Esophagus squamous epithelium (tissue), 5 donors: Measurements from ENCODE around the gene EPB41L2. TPM values are rescaled to one million over a fixed set of nuclear protein-coding genes. Genes with fewer than 3 reads are reported as not detected.

Experiments
- DNase-seq: peaks from one replicate; lab custom pipeline; 2025; lab: John Stamatoyannopoulos, UW
- H3K27ac ChIP-seq, 4 donors: fragments of 200-600 bp; sonication (generic); one replicate each; pipeline ENCODE4 v1.5.1; 2016 to 2019; ENCODE audit warnings: mild to moderate bottlenecking in 1 of 4
- H3K27me3 ChIP-seq, 4 donors: fragments of 200-600 bp; sonication (generic); 1 replicate in 3 of 4; 2 replicates in 1 of 4; pipeline versions ENCODE4 v1.5.1 to v1.6.0; 2017 to 2021; ENCODE audit warnings: antibody characterized with exemption in 1 of 4
- H3K36me3 ChIP-seq, 3 donors: fragments of 200-600 bp; sonication (generic); one replicate each; pipeline ENCODE4 v1.5.1; 2016 to 2019
- H3K4me1 ChIP-seq, 3 donors: fragments of 200-600 bp; sonication (generic); one replicate each; pipeline ENCODE4 v1.5.1; 2017 to 2019
- H3K4me3 ChIP-seq, 4 donors: fragments of 200-600 bp; sonication (generic); 1 replicate in 3 of 4; 2 replicates in 1 of 4; pipeline ENCODE4 v1.5.1; 2016 to 2019; ENCODE audit warnings: mild to moderate bottlenecking in 2 of 4, moderate library complexity in 1 of 4
- H3K9me3 ChIP-seq, 3 donors: fragments of 200-600 bp; sonication (generic); one replicate each; pipeline ENCODE4 v1.5.1; 2016 to 2019
- CTCF ChIP-seq, 6 experiments: fragments of 450-650 bp in 4 of 6; fragments of 200-600 bp in 2 of 6; sonication (generic) in 2 of 6; IDR thresholded peaks; one replicate each; pipeline ENCODE4 v1.5.1; 2016 to 2019; ENCODE audit warnings: antibody characterized with exemption in 6 of 6, mild to moderate bottlenecking in 4 of 6, moderate library complexity in 4 of 6
- POLR2A ChIP-seq, 4 donors: fragments of 450-650 bp; IDR thresholded peaks; one replicate each; pipeline ENCODE4 v1.6.1; 2017; ENCODE audit warnings: antibody characterized with exemption in 4 of 4, mild to moderate bottlenecking in 4 of 4, moderate library complexity in 3 of 4
- WGBS, 2 donors: methylation state at CpG; one replicate each; pipeline ENCODE4 v1.1.5; 2018; 5-methylcytosine and 5-hydroxymethylcytosine counted together
- intact Hi-C: fragments of 100-400 bp; cut with DNase I; formaldehyde crosslinking; loops from one replicate; pipeline ENCODE4 v1.15.0; 2022
- total RNA-seq, 4 donors: library from RNA; depleted of rRNA; stranded (reverse); fragments of >200 nt; gene quantifications; one replicate each; pipeline ENCODE4 v1.1.0, GENCODE V29; 2016
- donor health status: DM: yes; HTN: yes; CAD: no.

The EPB41L2 gene
- total RNA-seq, 4 donors from 2014 or later: 6.2 to 58.0 (median 14.9) TPM

GRCh38 chr6:131058236-131058635 is 4.8 kb downstream of the EPB41L2 start:
- intact Hi-C loops: no loop called here
- no peak for DNase-seq
- no peaks in the 10 kb centered on the region for H3K27me3 ChIP-seq
- peaks cover 0 to 28% (median 0%) of the 10 kb centered on the region in 3 donors for H3K4me1 ChIP-seq
- no peak for TF ChIP-seq POLR2A (IDR thresholded peaks at IDR 0.05)
- TF ChIP-seq CTCF (IDR thresholded peaks at IDR 0.05): no peak
- no peak overlapping the region for H3K27ac ChIP-seq
- peaks cover 0 to 13% (median 0%) of the 10 kb centered on the region in 3 donors for H3K36me3 ChIP-seq
- H3K4me3 ChIP-seq: no peak overlapping the region
- H3K9me3 ChIP-seq: peaks cover 3 to 29% (median 23%) of the 10 kb centered on the region in 3 donors
- 68 to 91% methylated on average over 1 of the region's 1 CpG for WGBS, 2 donors

DNA sequence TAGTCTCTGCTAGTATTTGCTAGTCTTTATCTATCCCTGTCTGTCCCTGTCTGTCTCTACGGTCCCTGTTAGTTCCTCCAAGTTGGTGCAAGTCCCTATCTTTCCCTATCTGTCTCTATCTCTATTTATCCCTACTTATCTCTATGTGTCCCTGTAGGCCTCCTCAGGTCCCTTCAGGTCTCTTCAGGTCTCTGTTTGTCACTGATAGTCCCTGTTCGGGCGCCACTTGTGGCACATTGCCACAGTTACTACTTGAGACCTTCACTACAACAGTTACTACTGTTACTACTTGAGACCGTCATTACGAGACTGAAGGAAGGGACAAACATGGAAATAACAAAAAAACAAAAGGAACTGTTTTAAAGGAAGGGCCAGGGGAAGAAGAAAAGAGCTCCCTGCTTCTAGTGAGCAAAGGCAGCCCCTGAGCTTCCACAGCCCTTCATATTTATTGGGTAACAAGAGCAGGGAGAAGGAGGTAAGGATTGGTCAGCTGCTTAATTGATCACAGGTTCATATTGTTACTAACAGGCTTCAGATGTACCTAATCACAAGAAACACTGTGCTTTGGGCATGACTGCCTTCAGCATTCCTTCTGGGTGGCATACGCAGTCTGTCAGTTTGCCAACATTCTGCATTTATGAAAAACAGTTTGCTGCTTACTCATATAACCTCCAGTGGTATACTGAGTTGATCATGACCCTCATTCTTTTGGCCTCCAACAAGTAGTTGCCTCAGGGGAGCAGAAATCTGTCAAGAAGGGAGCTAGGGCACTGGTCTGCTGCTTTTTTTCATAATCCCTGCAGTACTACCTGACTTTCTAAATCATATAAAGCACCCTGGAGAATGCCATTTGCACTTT is 8.4 kb downstream of the EPB41L2 start:
- Histone ChIP-seq H3K9me3 (peaks cover 3 to 32% (median 23%) of the 10 kb centered on the region in 3 donors), H3K36me3 (peaks cover 0 to 13% (median 0%) of the 10 kb centered on the region in 3 donors), H3K27ac (no peak overlapping the region), H3K4me1 (no peaks in the 10 kb centered on the region), H3K27me3 (no peaks in the 10 kb centered on the region), H3K4me3 (no peak overlapping the region)
- TF ChIP-seq POLR2A (IDR thresholded peaks at IDR 0.05) (no peak), CTCF (IDR thresholded peaks at IDR 0.05) (no peak)
- intact Hi-C loops: no loop called here
- DNase-seq: no peak
- WGBS, 2 donors: 89 to 91% methylated on average over 5 to 6 of the region's 6 CpGs

GRCh38 chr6:131053546-131054240 is 9.4 kb downstream of the EPB41L2 start:
- intact Hi-C loops: no loop called here
- DNase-seq: no peak
- Histone ChIP-seq H3K4me1 (no peaks in the 10 kb centered on the region), H3K4me3 (no peak overlapping the region), H3K36me3 (peaks cover 0 to 13% (median 0%) of the 10 kb centered on the region in 3 donors), H3K27ac (no peak overlapping the region), H3K9me3 (peaks cover 3 to 32% (median 23%) of the 10 kb centered on the region in 3 donors), H3K27me3 (no peaks in the 10 kb centered on the region)
- 83 to 90% methylated on average over 11 of the region's 11 CpGs for WGBS, 2 donors
- TF ChIP-seq POLR2A (IDR thresholded peaks at IDR 0.05) (no peak), CTCF (IDR thresholded peaks at IDR 0.05) (no peak)

DNA sequence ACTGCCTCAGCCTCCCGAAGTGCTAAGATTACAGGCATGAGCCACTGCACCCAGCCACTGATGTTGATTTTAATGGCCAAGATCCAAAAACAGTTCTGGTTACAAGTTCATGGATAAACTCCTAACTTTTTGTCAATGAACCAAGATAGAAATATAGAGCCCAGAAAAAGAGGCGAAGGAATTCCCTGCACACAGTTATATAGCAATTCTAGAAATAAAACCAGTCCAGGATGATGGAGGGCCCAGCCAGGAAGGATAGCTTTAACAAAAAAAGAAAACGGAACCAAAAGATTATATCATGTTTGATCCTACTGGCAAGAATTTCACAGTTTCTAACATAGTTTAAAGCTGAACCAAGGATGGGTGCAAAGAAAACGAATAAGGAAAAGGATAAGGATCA is 10.9 kb downstream of the EPB41L2 start:
- no peaks in the 10 kb centered on the region for H3K27me3 ChIP-seq
- peaks cover 0 to 13% (median 0%) of the 10 kb centered on the region in 3 donors for H3K36me3 ChIP-seq
- H3K4me1 ChIP-seq: no peaks in the 10 kb centered on the region
- intact Hi-C loops: no loop called here
- no peak overlapping the region for H3K27ac ChIP-seq
- no peak overlapping the region for H3K4me3 ChIP-seq
- no peak for DNase-seq
- H3K9me3 ChIP-seq: peaks cover 3 to 32% (median 23%) of the 10 kb centered on the region in 3 donors
- 76 to 80% methylated on average over 4 of the region's 4 CpGs for WGBS, 2 donors
- TF ChIP-seq POLR2A (IDR thresholded peaks at IDR 0.05): no peak
- TF ChIP-seq CTCF (IDR thresholded peaks at IDR 0.05): no peak

GRCh38 chr6:131051341-131051740 is 11.7 kb downstream of the EPB41L2 start:
- H3K27me3 ChIP-seq: no peaks in the 10 kb centered on the region
- TF ChIP-seq POLR2A (IDR thresholded peaks at IDR 0.05): no peak
- no peak overlapping the region for H3K4me3 ChIP-seq
- H3K36me3 ChIP-seq: peaks cover 0 to 13% (median 0%) of the 10 kb centered on the region in 3 donors
- 79 to 90% methylated on average over 1 of the region's 1 CpG for WGBS, 2 donors
- H3K9me3 ChIP-seq: peaks cover 3 to 32% (median 23%) of the 10 kb centered on the region in 3 donors
- H3K4me1 ChIP-seq: no peaks in the 10 kb centered on the region
- no peak for DNase-seq
- intact Hi-C loops: no loop called here
- no peak overlapping the region for H3K27ac ChIP-seq
